Measurements from ENCODE around the gene ABCB10.
"Not testable (repeated sequence)": the region's sequence is repeated elsewhere in the genome, so short reads cannot be mapped to it uniquely, and the experiment has no call there.

The ABCB10 gene

DNA sequence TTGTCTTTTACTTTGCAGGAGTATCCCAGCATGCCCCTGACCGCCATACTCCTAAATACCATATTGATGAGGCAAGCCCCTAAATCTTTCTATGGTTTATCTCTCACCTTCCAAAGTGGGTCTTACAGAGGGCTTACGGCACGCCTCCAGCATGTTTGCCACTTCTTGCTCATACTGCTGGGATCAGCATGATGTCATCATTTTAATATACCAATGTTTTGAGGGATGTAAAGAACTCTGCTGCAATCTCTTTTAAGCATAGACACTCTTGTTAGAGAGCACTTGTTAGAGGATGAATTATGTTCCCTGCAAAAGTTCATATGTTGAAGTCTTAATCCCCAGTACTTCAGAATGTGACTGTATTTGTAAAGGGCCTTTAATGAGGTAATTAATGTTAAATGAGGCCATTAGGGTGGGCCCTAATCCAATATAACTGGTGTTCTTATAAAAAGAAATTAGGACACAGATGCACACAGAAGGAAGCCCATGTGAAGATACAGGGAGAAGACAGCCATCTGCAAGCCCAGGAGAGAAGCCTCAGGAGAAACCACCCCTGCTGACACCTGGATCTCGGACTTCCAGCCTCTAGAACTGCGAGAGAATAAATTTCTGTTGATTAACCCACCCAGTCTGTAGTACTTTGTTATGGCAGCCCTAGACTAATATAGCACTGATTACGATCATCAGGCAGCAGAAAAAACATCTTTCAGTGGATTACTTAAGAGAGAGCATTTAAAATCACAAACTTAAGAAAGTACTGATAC is 16.4 kb upstream of the ABCB10 start:
- DNase-seq (ENCODE audit: low read depth in 2 of 2, low spot score in 1 of 2), result no peak

DNA sequence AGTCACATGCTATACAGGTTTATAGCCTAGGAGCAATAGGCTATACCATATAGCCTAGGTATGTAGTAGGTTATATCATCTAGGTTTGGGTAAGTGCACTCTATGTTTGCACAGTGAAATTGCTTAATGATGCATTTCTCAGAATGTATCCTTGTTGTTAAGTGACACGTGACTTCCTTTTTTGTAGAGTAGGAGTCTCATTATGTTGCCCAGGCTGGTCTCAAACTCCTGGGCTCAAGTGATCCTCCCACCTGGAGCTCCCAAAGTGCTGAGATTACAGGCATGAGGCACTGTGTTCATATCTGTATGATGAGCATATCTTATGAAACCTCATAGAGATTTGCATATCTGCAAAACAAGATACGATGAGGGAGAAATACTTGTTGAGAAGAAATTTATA is 13.8 kb upstream of the ABCB10 start:
- DNase-seq (ENCODE audit: low read depth in 2 of 2, low spot score in 1 of 2), result no peak

DNA sequence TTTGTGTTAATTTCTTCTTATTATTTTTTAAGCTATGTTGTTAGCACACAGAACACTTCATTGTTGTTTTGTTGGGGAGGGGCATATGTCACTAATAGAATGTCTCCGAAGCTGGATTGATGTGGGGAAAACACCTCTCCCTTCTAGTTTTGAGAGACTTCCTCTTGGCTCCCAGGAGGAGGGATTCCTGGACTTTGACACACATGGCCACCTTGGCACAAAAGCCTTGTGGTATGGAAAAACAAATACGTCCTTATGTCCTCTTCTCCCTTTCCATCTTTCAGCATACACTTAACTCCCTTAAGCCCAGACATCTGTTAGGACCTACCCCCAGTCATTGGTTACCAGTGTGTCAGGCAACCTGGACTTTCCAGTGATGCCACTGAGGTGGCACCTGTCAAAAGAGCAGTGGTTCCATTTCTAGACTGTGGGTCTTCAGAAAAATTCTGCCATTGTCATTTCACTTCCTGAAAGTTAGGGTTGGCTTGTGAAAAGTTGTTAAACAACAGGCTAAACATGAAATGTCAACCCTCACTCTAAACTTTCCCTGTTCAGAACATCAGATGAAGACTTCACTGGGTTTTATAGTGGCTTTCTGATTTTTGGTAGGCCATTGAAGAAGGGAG is 12.5 kb upstream of the ABCB10 start:
- no peak for DNase-seq (ENCODE audit: low read depth in 2 of 2, low spot score in 1 of 2)

DNA sequence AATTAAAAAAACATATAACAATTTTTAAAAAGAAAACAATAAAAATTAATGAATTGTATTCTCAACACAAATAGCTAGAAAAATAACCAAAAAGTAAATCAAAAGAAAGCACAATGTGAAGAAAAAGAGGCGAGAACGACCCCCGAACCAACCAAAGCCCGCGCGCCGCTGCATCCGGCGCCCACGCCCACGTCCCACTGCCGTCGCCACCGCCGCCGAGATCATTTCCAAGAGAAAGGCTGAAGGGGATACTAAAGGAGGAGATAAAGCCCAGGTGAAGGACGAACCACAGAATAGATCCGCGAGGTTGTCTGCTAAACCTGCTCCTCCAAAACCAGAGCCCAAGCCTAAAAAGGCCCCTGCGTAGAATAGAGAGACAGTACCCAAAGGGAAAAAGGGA is 11.8 kb upstream of the ABCB10 start:
- DNase-seq (ENCODE audit: low read depth in 2 of 2, low spot score in 1 of 2), result no peak

DNA sequence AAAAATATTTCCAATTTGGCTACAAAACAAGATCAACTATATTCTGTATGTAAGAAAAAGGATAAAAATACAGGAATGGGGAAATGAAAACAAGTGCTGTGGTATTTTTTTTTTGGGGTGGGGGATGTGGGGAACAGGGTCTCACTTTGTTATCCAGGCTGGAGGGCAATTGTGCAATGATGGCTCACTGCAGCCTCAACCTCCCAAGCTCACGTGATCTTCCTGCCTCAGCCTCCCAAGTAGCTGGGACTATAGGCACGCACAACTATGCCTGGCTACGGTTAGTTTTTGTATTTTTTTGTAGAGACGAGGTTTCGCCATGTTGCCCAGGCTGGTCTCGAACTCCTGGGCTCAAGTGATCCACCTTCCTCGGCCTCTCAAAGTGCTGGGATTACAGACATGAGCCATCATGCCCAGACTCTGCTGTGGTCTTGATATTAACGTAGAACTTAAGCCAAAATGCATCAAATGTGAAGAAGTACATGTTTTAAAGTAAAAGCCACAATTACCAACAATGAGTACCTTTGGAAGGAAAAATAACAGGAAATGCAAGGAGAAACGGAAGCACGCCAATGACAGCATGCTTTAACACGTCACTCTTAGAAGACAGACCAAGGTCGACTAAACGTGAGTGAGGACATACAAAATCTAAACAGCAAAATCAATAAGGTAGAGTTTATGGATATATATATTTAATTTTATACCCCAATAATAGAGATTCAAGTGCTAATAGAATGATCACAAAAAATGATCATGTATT is 8.8 kb upstream of the ABCB10 start:
- DNase-seq (ENCODE audit: low read depth in 2 of 2, low spot score in 1 of 2), result no peak

DNA sequence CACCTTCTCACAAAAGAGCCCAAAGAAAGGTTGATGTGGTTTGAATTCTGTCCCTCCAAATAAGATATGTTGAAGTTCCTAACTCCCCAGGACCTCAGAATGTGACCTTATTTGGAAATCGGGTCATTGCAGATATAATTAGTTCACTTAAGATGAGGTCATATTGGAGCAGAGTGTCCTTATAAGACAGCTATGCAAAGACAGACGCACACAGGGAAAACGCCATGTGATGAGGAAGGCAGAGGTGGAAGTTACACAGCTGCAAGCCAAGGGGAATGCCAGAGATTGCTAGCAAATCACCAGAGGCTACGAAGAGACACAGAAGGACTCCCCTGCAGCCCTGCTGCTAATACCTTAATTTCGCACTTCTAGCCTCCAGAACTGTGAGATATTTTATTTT is 5.2 kb upstream of the ABCB10 start:
- DNase-seq (ENCODE audit: low read depth in 2 of 2, low spot score in 1 of 2), result no peak

DNA sequence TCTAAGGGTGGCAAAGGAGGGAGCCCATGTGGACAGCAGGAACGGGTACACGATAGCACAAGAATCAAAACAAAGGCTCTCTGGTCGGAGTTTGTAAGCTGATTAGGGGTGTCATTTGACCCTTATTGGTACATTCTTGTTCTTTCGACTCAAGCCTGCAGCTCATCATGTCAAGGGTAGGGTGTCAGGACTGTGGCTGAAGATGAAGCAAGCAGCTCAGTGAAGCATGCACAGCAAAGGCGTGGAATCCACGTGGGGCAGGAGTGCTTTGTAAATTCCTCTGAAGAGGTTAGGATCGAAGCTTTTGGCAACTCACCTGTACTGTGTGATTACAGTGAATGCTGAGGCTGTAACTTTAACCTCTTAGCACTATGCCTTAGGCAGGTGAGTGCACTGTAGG is 4.7 kb upstream of the ABCB10 start:
- no peak for DNase-seq (ENCODE audit: low read depth in 2 of 2, low spot score in 1 of 2)

DNA sequence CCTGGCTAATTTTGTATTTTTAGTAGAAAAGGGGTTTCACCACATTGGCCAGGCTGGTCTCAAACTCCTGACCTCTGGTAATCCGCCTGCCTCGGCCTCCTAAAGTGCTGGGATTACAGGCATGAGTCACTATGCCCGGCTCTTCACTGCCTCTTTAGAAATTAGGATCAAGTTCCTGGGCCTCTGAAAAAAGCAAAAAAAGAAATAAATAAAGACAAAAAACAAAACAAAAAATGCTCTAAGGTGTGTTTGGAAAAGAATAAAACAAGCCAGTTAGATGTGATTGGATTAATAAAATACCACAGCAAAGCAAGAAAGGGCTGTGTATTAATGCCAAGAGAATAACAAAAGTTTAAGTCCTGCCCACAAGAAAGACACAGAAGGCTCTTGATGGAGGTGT is 4.2 kb upstream of the ABCB10 start:
- DNase-seq (ENCODE audit: low read depth in 2 of 2, low spot score in 1 of 2), result no peak

DNA sequence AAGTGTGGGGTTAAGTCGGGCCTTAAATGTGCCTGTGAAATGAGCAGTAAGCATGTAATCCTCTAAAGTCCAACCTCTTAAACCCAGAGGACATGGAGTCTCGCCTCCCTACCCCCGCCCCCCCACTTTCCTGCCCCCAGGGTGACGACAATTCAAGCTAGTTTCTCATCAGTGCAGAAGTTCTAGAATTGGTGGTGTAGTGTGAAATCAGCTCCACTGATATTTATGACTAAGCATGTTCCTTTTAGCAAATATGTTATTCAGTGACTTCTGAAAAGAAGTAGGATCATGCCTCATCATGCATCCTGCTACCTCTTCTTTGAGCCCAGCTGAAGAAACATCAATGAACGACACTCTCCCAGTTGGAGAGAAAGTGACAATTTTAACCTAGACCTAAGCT is 2.6 kb upstream of the ABCB10 start:
- DNase-seq (ENCODE audit: low read depth in 2 of 2, low spot score in 1 of 2), result no peak

DNA sequence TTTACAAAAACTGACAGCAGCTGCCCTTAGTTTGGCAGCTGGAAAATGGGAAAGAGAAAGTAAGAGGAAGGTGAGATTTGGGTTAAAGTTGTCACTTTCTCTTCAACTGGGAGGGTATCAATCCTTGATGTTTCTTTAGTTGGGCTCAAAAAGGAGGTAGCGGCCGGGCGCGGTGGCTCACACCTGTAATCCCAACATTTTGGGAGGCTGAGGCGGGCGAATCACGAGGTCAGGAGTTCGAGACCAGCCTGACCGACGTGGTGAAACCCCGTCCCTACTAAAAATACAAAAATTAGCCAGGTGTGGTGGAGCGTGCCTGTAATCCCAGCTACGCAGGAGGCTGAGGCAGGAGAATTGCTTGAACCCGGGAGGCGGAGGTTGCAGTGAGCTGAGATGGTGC is 1.6 kb upstream of the ABCB10 start:
- DNase-seq (ENCODE audit: low read depth in 2 of 2, low spot score in 1 of 2), result not testable (repeated sequence)

DNA sequence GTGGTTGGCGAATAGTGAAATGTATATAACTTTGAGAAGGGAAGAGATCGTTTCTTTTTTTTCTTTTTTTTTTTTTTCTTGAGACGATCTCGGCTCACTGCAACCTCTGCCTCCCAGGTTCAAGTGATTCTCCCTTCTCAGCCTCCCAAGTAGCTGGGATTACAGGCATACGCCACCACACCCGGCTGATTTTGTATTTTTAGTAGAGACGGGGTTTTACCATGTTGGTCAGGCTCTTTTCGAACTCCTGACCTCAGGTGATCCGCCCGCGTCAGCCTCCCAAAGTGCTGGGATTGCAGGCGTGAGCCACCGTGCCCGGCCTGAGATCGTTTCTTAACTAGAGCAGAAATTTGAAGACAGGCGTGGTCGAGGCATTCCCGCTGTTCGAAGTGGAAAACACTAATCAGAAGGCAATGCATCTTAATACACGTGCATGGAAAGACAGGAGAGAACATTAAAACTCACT is 862 bp upstream of the ABCB10 start:
- not testable (repeated sequence) for DNase-seq (ENCODE audit: low read depth in 2 of 2, low spot score in 1 of 2)

DNA sequence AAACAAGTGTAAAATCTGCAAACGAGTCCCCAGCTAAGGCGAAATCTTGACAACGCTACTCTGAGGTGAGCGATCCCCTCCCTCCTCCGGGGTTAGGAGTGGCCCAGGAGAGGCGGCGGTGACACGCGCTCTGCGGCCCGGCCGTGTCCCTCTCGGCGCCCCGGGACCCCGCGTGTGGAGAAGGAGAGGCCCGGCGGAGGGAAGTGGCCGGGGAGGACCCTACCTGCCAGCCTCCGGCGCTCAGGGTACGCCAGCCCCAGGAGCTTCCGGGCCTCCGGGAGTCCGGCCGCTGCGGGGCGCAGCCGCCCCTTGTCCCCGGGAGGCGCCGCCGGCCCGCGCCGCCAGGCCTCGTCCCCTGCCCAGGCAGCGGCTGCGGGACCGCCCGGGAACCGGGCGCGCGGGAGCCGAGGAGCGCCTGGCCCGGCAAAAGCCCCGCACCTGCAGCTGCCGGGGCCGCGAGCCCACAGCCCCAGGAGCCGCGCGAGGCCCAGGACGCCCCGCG is 543 bp downstream of the ABCB10 start:
- no peak for DNase-seq (ENCODE audit: low read depth in 2 of 2, low spot score in 1 of 2)

DNA sequence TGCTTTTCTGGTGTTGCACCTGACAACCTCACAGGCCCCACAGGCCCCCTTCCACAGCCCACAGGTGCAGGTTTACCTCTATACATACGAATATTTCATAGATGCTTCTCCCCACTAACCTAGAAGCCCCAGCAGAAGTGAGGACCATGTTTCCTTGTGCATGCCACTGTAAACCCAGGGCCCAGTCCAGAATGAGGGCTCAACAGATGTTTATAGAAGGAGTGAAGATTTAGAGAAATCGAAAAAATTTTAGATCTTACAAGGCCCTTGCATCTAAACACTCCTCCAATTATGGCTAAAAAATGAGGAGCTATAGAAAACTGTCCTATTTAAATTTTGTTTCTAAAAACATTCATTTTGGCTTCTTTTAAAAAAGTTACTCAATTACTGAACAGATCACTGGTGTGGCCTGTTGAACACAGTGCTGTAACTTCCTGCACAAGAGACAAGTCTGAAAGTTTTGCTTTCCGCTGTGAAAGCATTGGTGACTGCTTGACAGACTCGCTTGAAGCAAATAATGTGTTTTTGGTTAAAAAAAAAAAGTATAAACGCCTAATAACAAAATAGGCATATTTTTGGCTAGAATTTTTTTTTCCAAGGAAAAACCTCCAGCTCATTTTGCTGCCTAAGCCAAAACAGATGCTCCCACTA is 1.2 kb downstream of the ABCB10 start:
- no peak for DNase-seq (ENCODE audit: low read depth in 2 of 2, low spot score in 1 of 2)

DNA sequence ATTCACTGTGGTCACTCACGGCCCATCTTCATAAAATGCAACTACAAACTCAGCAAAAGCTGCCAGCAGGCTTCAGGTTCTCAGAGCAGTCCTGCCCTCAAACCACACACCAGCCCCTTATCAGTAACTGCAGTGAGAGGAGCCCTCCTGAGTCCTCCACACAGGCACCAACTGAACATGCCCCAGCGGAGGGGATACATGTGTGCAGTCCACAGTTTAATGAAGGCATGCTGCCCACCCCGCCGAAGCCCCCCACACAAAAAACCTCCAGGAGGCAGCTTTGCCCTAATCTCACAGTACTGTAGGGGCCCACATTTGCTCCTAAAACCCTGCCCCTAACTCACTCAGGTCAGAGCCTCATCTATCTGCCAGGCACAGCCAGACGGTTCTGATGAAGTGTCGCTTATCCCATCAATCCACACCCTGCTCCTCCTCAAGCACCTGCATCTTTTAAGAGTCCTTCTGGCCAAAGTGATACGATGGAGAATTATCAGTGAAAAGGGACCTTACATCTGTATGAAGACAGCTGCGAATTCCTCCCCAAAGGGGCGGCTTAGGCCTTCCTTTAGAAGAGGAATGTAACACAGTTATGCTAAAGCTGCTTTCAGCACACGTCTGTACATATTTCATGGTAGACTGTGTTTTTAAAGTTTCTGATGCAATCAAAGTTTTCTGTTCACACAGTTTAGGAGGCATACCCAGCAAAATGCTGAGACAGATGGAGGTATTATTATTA is 3.5 kb downstream of the ABCB10 start:
- DNase-seq (ENCODE audit: low read depth in 2 of 2, low spot score in 1 of 2), result no peak

DNA sequence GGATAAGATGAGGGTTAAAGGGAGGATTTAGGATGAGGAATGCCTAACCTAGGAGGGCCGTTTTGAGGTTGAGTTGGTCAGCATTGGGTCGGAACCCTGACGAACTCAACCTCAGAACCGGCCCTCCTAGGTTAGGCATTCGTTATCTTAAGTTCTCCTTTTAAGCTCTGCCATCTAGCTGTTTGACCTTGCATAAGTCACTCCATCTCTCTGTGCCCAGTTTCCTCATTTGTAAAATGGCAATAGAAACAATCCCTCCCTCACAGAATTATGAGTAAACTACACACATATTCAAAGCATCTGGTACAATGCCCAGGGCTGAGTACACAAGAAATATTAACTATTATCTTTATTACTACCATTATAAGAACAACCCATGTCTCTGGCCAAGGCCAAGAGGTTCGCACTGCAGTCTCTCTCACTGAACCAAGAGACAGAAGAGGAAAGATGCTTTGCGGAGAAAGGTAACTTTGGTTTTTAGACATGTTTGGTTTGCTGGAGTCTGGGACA is 4.8 kb downstream of the ABCB10 start:
- DNase-seq (ENCODE audit: low read depth in 2 of 2, low spot score in 1 of 2), result no peak

DNA sequence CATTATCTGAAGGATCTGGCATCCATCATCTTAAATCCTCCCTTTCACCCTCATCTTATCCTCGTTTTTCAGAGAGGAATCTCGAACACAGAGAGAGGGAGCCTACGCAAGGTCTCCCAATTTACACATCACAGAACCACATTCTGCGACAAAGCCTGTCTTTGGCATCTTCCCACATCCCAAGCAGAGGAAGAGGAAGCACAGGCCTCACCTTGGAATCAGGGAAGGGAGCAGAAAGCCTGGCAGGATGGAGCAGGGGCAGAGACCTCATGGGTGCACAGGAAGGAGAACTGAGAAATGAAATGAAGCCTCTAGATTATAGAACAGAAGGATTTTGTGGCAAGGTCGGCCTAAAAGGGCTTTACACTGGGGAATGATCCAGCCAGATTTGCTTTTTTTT is 5.8 kb downstream of the ABCB10 start:
- no peak for DNase-seq (ENCODE audit: low read depth in 2 of 2, low spot score in 1 of 2)

DNA sequence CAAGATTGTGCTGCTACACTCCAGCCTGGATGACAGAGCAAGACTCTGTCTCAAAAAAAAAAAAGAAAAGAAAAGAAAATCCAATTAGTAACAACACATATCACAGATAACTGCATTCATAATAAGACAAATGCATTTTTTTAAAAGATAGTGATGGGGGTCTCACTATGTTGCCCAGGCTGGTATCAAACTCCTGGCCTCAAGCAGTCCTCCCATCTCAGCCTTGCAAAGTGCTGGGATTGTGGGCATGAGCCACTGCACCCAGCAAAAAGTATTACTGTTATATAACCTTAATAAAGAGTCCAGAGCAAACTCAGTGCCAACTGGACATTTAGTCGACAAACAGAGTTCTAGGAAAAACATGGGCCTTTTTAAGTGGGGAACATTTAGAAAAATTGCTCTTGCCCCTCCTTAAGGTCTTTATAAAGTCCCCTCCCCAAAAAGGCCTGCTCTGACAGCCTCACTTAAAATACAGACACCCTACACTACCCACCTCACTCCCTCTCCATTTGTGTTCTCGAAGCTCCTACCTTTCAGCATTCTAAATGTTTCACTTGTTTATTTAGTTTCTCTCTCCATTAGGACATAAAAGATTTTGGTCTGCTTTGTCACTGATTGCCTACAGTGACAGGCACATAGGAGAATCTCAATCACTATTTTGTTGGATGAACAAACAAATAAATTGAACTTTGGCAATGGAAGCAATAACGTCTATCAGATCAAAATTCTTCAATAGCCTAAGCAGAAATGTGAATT is 7.5 kb downstream of the ABCB10 start:
- no peak for DNase-seq (ENCODE audit: low read depth in 2 of 2, low spot score in 1 of 2)

DNA sequence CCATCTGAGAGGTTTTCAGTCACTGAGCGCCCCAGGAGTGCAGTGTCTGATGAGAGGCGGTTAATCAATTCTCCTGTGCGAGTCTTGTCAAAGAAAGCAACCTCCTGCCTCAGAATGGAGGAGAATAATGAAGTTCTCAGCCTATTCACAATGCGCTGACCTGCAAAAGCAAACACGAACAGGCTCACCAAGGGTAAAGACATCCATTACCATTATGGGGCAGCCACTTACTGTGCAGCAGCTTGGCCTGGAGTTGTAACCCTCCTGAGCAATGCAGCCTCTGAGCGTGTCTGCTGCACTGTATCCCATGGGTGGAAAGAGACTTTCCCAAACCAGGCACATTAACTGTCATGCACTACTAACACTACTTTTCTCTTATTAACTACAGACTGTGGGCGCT is 11.0 kb downstream of the ABCB10 start:
- no peak for DNase-seq (ENCODE audit: low read depth in 2 of 2, low spot score in 1 of 2)

DNA sequence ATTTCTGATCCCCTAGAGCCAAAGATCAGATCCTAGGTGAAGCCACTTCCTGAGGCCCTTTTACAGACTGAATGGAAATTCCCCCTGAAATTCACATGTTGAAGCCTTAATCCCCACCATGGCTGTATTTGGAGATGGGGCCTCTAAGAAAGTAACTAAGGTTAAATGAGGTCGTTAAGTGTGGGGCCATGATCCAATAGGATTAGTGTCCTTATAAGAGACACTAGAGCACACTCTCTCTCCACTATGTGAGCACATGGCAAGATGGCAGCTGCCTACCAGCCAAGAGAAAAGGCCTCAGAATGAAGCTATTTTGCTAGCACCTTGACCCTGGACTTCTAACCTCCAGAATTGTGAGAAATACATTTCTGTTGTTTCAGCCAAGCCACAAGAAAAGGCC is 13.9 kb downstream of the ABCB10 start:
- no peak for DNase-seq (ENCODE audit: low read depth in 2 of 2, low spot score in 1 of 2)

All from stimulated activated CD8-positive, alpha-beta memory T cell treated with anti-CD3 and anti-CD28 coated beads, Interleukin-4, amount 100 ng/mL, for 1 hour (primary cell).